ENCODE measurements around the gene TEAD3.

Gene TEAD3

DNA sequence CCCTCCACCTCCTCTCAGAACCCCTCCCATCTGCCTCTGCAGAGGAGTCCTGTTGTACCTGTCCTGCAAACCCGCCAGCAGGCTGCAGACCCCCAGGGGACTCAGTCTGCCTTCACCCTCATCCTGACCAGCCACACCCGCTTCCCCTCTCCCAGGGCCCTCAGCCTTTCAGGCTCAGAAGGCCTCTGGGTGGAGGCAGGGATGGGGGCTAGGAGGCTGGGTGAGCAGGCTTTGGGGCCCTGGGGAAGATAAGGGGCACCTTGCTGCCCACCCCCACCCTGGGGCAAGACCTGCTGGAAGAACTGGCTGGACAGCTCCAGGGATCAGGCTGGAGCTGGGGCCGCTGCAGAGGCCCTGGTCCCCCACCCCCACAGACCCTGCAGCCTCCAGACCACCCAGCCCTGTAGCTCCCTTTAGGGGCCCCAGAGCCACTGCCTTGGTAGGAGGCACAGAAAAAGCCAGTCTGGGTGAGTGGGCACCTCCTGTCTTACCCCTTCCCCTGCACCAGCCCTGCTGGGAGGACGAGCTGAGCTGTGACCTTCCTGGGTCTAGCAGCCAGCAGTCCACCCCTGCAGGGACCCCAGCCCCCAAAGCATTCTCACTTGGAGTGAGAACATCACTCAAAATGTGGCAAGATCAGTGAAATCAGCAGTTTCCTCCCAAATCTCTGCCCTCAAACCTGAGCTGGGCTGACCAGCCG, 5.2 kb downstream of the TEAD3 start:
- DNase-seq: no peak

DNA sequence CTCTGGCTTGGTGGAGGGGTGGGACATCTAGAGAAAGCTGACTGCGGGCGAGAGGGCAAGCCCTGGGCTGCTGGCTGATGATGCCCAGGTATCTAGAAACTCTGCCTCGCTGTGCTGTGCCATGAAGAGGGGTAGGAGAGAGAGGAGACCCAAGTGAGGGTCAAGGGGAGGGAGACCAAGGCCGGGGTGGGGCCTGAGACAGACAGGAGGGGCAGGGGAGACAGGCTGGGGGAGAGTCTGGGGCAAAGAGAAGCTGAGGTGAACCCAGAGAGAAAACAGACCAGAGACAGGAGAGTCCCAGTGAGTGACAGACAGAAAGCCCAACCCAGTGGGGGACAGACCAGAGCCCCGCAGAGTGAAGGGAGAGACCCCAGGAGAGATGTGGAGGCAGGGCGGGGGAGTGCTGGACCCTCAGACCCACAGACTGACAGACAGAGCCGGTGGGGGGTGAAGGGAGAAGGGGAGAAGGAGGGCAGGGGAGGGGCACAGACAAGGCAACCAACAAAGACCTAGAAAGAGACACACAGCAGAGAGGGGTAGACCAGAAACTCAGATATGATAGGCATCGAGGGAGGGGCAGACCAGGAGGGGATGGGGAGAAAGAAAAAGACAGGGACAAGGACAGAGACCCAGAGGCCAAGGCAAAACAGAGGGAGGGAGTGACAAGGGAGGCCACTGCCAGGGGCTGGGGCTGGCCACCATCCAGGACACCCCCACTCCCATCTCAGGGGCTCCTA, 5.9 kb downstream of the TEAD3 start:
- no peak for DNase-seq

DNA sequence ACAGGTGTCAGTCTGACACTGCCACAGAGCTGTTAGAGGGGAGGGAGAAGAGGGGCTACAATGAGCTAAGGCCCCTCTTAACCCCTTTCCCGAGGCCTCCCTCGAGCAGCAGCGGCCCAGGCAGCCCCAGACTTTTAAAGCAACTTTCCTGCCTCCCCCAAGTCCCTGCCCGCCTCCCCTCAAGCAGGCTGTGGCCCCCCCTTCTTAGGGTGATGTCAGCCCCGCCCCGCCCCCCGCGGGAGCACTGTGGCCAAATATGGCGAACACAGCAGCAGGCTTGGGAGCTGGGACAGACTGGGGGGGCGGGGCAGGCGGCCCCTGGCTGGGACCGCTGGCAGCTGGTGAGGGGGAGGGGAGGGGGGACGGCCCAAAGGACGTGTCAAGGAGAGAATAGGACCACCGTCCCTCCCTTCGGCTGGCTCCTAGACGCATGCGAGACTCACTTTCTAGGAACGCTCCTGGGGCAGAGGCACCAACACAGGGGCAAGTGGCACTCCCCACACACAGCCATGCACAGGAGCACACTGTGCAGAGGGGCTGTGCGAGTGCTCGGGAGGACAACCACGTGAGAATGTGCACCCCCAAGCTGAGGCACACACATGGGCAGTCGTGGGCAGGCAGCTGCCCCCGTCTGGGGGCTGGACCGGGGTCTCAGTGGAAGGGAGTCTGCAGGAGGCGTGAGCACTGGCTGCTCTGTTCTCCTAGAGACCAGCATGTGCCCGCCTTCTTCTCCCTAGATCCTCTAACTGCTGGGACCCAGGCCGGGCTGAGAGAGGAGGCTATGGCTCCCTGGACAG, 6.7 kb downstream of the TEAD3 start:
- no peak for DNase-seq

DNA sequence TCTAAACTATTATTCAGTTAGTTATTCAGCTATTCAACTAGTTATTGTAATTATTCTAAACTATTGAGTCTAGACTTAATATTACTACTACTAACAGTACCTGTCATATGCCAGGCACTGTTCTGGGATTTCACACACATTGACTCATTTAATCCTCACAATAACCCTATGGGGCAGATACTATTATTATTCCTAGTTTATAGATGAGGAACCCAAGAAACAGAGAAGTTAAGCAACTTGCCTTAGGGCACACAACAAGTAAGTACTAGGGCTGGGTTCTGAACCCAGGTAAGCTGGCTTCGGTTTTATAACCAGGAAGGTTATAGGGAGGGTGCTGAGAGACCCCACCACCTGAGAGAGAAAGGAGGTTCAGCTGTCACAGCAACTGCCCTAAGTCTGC, 7.8 kb downstream of the TEAD3 start:
- no peak for DNase-seq

DNA sequence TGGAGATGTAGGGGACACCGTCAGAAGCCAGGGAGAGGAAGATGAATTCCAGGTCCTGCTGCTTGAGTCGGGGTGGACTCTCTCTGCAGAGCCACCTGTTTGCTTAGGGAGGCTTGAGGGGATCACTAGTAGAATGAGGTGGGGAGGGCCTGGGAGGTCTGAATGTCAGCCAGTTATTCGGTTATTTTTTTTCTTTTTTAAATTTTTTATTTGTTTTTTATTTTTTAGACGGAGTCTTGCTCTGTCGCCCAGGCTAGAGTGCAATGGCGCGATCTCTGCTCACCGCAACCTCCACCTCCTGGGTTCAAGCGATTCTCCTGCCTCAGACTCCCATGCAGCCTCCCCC, 8.4 kb downstream of the TEAD3 start:
- no peak for DNase-seq

DNA sequence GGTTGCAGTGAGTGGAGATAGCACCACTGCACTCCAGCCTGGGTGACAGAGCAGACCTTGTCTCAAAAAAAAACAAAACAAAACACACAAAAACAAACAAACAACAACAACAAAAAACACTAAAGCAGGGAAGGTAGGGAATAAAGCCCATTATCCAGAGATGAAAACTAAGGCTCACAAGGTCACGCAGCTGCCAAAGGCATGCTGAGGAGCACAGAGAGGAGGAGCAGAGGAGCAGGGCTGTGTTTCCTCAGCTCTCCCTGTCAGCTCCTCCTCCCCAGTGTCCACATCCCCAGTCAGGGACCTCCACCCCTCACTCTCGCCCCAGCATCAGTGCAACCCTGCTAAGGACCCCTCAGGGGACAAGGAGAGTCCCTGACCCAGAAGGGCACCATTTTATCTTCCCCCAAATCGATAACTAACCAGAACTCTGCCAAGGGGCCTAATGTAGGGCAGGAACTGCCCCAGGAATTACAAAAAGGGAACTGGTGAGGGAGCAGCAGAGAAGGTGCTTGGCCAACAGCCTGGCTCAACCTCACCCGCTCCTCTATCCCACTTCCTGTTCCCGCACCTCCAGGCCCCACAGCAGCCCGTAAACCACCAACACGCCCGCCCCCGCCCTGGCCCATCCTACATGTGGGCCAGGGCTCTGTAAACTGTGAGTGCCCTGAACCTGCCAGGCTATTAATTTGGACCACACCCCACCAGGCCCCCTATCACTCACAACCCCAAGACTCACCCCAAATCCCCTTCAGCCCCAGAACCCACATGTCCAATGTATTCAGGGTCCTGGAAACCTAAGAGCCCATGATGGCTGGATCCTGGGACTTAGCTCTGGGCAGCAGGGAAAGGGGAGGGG, 9.0 kb downstream of the TEAD3 start:
- no peak for DNase-seq

DNA sequence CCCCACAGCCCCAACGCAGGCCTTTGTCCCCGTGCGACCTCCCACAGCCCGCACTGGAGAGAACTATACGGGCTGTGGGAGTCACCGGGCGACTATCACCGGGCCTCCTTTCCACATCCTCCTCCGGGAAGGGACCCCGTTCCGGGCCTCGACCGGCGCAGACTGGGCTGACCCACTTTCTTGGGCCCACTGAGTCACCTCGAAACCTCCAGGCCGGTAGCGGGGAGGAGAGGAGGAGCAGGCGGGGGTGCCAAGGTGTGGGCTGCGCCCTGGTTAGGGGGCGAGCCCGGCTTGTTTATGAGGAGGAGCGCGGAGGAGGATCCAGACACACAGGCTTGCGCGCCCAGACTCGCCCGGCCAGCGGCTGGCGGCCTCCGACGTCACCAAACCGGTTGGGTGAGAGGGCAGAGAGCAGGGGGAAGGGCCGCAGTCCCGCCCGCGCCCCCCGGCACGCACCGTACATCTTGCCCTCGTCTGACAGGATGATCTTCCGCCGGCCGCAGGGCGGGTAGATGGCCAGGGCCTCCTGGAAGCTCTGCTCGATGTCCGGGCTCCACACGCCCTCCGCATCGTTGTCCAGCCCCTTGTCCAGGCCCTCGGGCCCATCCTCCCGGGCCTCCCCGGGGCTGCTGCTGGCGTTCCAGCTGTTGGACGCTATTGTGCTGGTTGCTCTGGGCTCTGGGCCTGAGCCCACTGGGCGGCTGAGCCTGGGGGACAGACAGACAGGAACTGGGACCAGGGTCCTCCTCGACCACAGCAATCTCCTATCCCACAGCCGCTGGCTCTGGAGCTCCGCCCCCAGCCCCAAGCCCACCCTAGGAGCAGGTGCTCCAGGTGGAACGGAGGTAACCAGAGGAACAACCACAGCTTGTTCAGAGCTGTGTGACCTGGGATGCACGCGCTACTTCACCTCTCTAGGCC, 10.6 kb downstream of the TEAD3 start:
- no peak for DNase-seq

DNA sequence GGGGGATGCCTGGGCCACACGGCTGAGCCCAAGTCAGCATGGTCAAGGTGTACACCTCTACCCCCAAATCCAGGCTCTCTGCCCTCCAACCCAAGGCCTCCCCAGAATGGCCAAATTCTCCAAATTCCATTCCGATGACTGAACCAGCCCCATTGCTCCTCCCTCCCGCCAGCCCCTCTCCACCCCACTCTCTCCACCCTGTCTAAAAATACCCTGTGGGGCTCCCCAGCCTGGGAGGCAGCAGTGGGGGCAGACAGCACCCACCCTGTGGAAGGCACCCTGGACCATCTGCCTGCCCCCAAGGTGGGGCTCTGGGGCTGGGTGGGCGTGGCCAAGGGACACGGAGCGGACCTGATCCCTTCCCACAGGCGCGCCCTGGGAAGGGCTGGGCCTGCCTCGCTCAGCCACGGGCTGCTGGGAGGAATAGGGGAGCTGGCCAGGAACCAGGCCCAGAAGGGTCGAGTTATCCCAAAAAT, 11.4 kb downstream of the TEAD3 start:
- DNase-seq: no peak

DNA sequence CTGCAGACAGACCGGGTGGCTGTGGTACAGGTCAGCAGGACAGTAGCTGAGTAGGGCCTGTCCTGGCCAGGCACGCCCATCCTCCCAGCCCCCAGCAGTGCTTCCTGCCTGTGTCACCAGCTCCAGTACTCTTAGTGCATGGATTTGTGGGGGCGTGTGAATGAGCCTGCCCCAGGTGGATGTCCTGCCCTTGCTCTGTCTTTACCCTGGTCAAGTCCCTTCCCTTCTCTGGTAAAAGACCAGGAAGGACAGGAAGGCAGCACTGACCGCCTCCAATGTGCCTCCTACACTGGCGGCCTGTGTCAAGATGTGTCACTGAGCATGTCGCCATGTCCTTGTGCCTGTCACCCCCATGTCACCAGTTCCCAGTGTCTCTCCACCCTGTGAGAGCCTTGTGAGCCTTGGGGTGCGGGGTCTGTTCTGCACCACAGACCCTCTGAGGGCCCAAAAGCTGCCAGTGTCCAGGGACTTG, 11.9 kb downstream of the TEAD3 start:
- DNase-seq: no peak

DNA sequence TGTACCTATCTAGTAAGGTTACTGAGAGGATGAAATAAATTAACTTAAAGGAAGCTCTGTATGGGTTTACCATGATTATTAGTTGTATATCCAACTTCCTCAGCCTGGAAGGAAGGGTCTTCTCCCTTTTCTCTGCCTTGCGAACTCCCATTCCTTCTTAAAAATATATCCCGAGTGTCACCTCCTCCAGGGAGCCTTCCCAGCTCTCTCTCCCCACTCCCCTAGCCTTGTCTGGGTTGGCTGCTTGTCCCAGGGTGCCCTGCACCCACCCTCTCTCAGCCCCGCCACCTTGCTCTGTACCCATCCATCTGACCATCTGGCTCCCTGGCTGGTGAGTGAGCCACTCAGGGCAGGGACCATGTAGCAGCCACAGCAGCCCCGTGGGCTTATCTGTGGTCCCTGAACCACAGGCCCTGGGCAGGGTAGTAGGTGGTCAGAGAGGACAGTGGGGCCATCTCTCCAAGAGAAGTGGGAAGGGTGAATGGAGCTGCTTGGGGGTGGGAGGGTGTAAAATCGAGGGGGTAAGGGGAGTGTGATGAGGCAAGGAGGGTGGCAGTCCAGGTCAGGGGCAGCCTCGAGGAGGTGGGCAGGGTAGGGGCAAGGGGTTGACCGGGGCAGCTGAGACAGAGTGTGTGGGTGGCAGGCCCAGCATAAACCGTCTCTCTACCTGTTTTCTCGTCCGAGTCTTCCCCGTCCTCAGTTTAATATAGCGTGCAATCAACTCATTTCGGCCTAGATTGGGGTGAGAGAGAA, 12.8 kb downstream of the TEAD3 start:
- DNase-seq: no peak

DNA sequence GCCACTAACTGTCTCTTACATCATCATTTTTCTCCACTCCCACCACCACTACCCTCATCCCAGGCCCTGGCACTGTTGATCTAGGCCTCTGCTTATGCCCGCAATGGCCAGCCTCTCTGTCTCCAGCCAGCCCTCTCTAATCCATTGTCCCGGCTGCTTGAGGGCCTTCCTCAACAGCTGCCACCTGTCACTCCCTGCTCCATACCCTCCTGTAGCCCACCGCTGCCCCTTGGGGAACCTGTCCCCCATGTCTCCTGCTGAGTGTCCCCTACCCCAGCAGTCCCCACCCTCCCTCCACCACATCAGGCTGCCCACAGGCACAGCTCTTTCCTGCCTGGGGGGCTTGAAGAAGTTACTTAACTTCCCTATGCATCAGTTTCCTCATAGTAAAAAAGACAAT, 13.4 kb downstream of the TEAD3 start:
- DNase-seq: no peak

DNA sequence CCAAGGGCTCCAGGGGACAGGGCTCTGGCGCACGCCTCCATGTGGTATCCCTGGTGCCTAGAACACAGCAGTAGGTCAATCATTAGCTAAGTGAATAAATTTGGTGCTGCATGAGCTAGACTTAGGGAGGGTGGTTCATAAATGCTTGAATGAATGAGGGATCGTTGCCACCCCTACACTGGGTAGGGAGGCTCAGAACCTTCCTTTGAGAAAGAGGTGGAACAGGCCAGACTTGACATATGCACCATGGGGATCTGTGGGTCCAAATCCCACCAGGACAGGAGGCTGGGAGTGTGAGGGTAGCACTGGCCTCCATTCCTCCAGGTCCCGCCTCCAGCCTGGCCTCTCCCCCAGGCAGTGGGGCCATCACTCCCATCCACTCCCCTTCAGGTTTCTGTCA, 13.8 kb downstream of the TEAD3 start:
- DNase-seq: no peak

DNA sequence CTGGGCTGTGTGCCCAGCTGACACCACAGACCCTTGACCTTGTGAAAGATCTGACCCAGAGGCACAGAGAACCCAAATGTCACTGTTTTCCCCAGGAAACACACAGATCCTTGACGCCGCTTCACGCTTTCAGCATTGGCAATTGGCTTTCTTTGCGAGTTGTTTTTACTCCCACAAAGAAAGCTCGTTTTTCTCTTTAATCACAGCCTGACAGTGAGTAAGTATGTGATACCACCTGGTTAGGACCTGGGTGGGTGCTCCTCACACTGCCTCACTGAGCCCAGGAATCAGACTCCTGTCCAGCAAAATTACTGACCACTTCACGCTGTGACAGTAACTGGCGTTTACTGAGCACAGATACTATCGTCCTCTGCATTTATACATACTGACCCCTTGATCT, 15.7 kb downstream of the TEAD3 start:
- no peak for DNase-seq

DNA sequence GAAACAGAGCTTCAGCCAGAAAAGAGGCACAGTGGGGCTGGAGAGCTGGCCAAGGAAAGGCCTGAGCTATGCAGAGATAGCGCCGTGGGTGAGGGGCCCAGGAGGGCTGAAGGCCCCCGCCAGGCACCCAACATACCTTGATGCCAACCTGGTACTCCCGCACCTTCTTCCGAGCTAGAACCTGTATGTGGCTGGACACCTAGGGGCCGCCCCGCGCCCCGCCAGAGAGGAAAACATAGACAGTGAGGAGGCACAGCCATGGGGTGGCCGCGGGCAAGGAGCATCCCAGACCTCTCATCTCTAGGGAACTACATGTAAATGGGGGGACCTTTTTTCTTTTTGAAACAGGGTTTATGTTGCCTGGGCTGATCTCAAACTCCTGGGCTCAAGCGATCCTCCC, 16.7 kb downstream of the TEAD3 start:
- no peak for DNase-seq

DNA sequence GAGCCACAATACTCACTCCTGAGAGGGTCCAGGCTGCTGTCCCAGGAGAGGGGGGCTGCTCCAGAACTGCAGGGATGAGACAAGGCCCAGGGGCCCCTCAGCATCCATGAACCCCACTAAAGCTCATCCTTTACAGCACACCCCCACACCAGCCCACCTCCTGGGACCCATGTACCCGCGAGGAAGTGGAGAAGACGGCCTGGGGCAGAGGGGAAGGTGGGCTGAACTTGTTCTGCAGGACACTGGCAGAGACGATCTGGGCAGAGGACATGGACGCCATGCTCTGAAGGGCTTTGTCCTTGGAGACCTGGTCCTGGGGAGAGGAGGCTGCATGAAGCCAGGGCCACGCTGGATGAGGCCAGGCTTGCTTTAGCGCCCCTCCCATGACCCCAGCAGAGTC, 18.6 kb downstream of the TEAD3 start:
- no peak for DNase-seq

DNA sequence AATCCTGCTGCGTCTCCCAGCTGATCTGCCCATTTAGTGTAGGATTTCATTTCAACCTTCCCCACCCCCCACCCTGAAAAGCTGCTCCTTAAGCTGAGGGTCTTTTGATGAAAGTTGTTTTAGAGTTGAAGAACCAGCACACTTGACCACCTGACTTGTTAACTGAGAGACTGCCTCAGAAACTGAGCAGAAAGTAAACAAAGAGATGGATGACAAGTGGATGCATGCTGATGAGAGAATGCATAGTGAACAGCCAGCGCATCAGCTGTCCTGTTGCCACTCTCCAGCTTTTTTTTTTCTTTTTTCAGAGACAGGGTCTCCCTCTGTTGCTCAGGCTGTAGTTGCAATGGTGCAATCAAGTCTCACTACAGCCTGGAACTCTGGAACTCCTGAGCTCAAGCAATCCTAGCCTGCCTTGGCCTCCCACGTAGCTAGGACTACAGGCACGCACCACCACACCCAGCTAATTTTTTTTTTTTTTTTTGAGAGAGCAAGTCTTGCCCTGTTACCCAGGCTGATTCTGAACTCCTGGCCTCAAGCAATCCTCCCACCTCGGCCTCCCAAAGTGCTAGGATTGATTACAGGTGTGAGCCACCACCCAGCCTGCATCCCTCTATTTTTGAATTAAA, 19.2 kb downstream of the TEAD3 start:
- DNase-seq: no peak

DNA sequence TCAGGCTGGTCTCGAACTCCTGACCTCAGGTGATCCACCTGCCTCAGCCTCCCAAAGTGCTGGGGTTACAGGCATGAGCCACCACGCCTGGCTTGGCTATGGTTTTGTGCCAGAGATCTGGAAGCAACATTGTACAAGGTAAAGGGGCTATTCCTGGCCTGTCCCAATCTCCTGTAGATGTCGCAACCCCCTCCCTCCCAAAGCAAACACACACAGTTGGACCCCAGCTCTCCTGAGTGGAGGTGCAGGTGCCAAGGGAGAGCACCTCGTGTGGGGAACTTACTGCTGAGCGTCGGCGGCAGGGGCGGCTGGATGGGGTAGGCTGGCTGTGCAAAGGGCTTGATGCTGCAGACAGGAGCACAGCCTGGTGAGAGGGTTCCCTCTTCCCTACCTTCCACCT, 19.9 kb downstream of the TEAD3 start:
- DNase-seq: no peak

DNA sequence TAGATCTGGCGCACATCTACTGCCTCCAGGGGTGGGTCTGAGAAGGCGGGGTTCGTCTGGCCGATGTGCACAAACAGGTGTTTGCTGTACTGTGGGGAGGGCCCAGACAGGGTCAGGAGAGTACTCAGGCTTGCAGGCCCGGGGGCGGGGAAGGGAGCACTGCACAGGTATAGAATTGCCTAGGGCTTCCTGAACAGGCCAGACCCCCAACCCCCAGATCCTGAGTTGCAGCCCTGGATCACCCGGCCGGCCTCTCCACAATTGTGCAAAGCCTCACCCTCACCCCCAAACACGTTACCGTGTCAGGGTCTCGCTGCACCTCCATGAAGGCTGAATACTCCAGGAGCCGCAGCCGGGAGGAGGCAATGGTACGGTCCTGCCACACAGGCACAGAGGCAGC, 20.9 kb downstream of the TEAD3 start:
- no peak for DNase-seq

DNA sequence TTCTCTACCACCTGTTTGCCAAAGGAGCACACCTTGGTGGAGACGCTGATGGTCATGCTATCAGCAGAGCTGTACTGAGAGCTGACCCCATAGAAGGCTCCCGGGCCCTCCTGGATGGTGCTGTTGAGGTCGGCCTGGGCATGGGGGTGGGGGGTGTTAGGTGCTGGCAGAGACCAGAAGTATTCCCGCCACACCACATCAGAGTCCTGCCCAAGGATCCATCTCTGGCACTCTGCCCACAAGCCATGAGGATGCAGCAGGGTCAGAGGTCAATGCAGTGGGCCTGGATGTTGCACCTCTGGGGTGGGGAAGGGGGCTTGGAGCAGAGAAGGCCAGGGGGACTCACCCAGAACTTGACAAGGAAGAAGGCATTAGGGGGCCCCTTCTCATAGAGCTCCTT, 21.3 kb downstream of the TEAD3 start:
- DNase-seq: no peak

DNA sequence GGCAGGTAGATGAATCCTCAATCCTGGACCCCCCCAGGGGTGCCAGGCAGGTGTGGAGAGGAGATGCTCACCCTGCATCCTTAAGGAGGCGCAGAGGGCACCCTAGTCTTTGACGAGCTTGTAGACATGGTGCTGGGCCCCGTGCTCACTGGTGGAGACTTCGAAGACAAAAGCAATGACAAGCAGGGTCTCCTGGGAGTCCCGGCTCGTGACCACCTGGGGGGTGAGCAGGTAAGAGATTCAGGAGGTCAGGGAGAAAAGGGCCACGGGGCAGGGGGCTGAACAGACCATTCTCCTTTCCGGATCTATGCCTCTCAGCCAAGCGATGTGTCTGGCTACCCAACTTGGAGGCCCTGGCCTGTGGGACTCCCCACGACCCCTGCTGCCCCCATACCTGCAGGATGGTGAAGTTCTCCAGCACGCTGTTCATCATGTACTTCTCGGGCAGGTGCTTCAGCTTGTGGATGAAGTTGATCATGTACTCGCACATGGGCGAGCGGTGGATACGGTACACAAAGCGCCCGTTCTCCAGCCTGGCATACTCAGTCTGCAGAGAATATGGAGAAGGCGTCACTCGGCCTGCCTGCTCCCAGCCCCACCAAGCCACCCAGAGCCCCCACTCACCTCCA, 21.8 kb downstream of the TEAD3 start:
- no peak for DNase-seq
